ENCODE results near the gene BLMH.

GRCh38 chr17:30337393-30337999 lies 45.8 kb upstream of the BLMH start:
- no peak for TF ChIP-seq POLR2AphosphoS5 (IDR thresholded peaks at IDR 0.05; ENCODE audit: borderline replicate concordance, low read depth, low read length)
- no peak for TF ChIP-seq EZH2 (IDR thresholded peaks at IDR 0.05)
- TF ChIP-seq FOXP2 (optimal IDR thresholded peaks at IDR 0.05; ENCODE audit: control extremely low read depth, extremely low read length, insufficient read depth) = no peak

Data from SK-N-MC (cell line).